Esophagus muscularis mucosa (tissue), 4 donors: ENCODE measurements around the gene NPAS3. TPM values are rescaled to one million over a fixed set of nuclear protein-coding genes. Genes with fewer than 3 reads are reported as not detected.
A peak's percentile ranks its signal among the peaks of the same experiment; 100 is the strongest.

Experiments used
- DNase-seq: peaks from one replicate; pipeline ENCODE4 v3.0.0-alpha.2; 2017; ENCODE audit errors: extremely low spot score
- H3K27ac ChIP-seq, 4 donors: fragments of 200-600 bp; sonication (generic); replicated peaks in 1 of 4; 1 replicate in 3 of 4; 2 replicates in 1 of 4; pipeline ENCODE4 v1.5.1; 2016 to 2019; ENCODE audit warnings: mild to moderate bottlenecking in 1 of 4
- H3K27me3 ChIP-seq, 4 donors: fragments of 200-600 bp; sonication (generic); one replicate each; pipeline versions ENCODE4 v1.5.1 to v1.6.0; 2016 to 2019
- H3K36me3 ChIP-seq, 4 donors: fragments of 200-600 bp; sonication (generic); one replicate each; pipeline ENCODE4 v1.5.1; 2016 to 2019
- H3K4me1 ChIP-seq, 4 donors: fragments of 200-600 bp; sonication (generic); one replicate each; pipeline ENCODE4 v1.5.1; 2016 to 2019
- H3K4me3 ChIP-seq, 4 donors: fragments of 200-600 bp; sonication (generic); 1 replicate in 2 of 4; 2 replicates in 2 of 4; pipeline ENCODE4 v1.5.1; 2016 to 2019; ENCODE audit warnings: mild to moderate bottlenecking in 4 of 4, moderate library complexity in 1 of 4
- H3K9me3 ChIP-seq, 4 donors: fragments of 200-600 bp; sonication (generic); 1 replicate in 3 of 4; 2 replicates in 1 of 4; pipeline ENCODE4 v1.5.1; 2016 to 2019
- CTCF ChIP-seq, 3 experiments: fragments of 200-600 bp in 2 of 3; fragments of 450-650 bp in 1 of 3; sonication (generic) in 2 of 3; IDR thresholded peaks; one replicate each; pipeline ENCODE4 v1.5.1; 2017 to 2019; ENCODE audit warnings: antibody characterized with exemption in 3 of 3, mild to moderate bottlenecking in 2 of 3, moderate library complexity in 1 of 3
- EP300 ChIP-seq: sonication (generic); formaldehyde crosslinking; IDR thresholded peaks from one replicate; pipeline ENCODE4 v1.6.1; 2017; ENCODE audit warnings: antibody characterized with exemption
- POLR2A ChIP-seq: fragments of 450-650 bp; IDR thresholded peaks from one replicate; pipeline ENCODE4 v1.6.1; 2017; ENCODE audit warnings: antibody characterized with exemption, moderate library complexity, mild to moderate bottlenecking, low read depth
- POLR2AphosphoS5 ChIP-seq, 2 donors: sonication (generic); formaldehyde crosslinking; IDR thresholded peaks; one replicate each; pipeline ENCODE4 v1.6.1; 2017; ENCODE audit warnings: antibody characterized with exemption in 2 of 2
- WGBS: methylation state at CpG from one replicate; pipeline ENCODE4 v1.1.5; 2018; 5-methylcytosine and 5-hydroxymethylcytosine counted together
- intact Hi-C: fragments of 100-400 bp; cut with DNase I; formaldehyde crosslinking; loops from one replicate; pipeline ENCODE4 v1.15.1; 2023
- total RNA-seq, 4 donors: library from RNA; depleted of rRNA; stranded (reverse); fragments of >200 nt; gene quantifications; one replicate each; pipeline versions ENCODE4 v1.1.0 to v1.2.1, GENCODE V29; 2016

NPAS3 gene
- total RNA-seq, 4 donors from 2014 or later = 3.3 to 7.3 (median 5.8) TPM

DNA sequence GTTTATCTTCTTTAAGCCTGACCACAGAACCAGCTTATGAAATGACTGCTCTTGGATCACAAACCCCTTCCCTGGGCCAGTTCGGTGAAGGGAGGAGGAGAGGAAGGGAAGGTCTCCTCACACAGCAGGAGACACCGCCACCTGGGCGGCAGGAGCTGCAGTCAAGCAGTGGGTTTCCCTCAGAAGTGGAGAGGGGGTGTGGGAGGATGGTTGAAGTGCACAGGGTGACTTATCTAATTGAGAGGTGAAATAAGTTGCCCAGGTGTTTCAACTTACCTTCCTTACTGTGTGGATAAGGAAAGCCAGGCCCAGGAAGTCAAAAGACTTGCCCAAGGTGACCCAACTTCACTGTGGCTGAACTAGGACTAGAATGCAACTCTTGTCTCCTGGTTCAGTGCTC lies 905.4 kb downstream of the NPAS3 start:
- Histone ChIP-seq H3K4me3 (no peak overlapping the region), H3K36me3 (no peaks in the 10 kb centered on the region), H3K27ac (no peak overlapping the region), H3K27me3 (no peaks in the 10 kb centered on the region), H3K4me1 (peaks cover 3 to 11% (median 9%) of the 10 kb centered on the region in 4 donors), H3K9me3 (no peaks in the 10 kb centered on the region)
- peak; percentile 88 for DNase-seq
- no peak for TF ChIP-seq POLR2A
- TF ChIP-seq POLR2AphosphoS5 (IDR thresholded peaks at IDR 0.05) = no peak
- no peak for TF ChIP-seq EP300
- TF ChIP-seq CTCF (IDR thresholded peaks at IDR 0.05) = no peak
- 85% methylated on average over 3 of the region's 3 CpGs for WGBS
- intact Hi-C loops = no loop called here

GRCh38 chr14:33846100-33846824 lies 907.6 kb downstream of the NPAS3 start:
- intact Hi-C loops = loop anchor here (5.0 kb wide), 1 partner anchor 381 kb away; no protein-coding TSS in a partner anchor
- peak; percentile 80 for DNase-seq
- no peaks in the 10 kb centered on the region for H3K9me3 ChIP-seq

DNA sequence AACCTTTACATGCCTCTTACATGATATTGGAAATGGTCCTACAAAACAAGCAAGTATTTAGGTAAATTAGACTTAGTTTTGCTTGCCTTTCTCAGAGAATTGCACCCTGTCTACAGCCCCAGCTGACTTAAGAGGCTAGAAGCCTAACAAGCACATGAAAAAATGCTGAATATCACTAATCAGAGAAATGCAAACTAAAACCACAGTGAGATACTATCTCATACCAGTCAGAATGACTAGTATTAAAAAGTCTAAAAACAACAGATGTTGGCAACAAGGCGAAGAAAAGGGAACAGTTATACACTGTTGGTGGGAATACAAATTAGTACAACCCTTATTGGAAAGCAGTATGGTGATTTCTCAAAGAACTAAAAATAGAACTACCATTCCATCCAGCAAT lies 908.4 kb downstream of the NPAS3 start:
- DNase-seq = no peak
- Histone ChIP-seq H3K36me3 (no peaks in the 10 kb centered on the region), H3K27ac (no peak overlapping the region), H3K27me3 (no peaks in the 10 kb centered on the region), H3K9me3 (no peaks in the 10 kb centered on the region), H3K4me1 (peaks cover 0 to 8% (median 2%) of the 10 kb centered on the region in 4 donors), H3K4me3 (no peak overlapping the region)
- intact Hi-C loops = loop anchor here (5.0 kb wide), 1 partner anchor 380 kb away; no protein-coding TSS in a partner anchor
- 100% methylated on average over 1 of the region's 1 CpG for WGBS
- TF ChIP-seq POLR2A = no peak
- TF ChIP-seq EP300 = no peak

More at GRCh38 chr14:33846100-33846824, 907.6 kb downstream of the NPAS3 start:
- Histone ChIP-seq H3K27ac (no peak overlapping the region), H3K36me3 (no peaks in the 10 kb centered on the region), H3K27me3 (no peaks in the 10 kb centered on the region), H3K4me3 (no peak overlapping the region), H3K4me1 (peaks cover 0 to 8% (median 2%) of the 10 kb centered on the region in 4 donors)
- 94% methylated on average over 8 of the region's 8 CpGs for WGBS
- TF ChIP-seq POLR2AphosphoS5 (IDR thresholded peaks at IDR 0.05) (no peak), CTCF (IDR thresholded peaks at IDR 0.05) (no peak), POLR2A (no peak), EP300 (no peak)

DNA sequence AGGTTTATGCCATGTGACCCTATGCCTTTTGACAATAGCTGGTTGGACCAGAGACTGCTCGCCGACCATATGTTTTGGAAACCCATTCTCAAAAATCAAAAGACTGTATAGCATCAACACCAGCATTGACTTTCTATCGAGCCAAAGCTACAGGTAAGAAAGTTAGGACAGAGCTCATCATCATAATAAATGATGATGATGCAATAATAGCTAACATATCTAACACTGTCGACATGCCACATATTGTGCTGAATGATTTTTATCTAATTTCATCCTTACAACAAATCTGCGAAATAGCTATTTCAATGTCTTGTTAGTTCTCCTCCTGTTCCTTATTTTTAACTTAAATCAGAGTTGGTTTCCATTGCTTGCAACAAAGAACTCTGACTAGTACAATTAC lies 909.3 kb downstream of the NPAS3 start:
- no peaks in the 10 kb centered on the region for H3K27me3 ChIP-seq
- no peaks in the 10 kb centered on the region for H3K9me3 ChIP-seq
- TF ChIP-seq POLR2A (no peak), EP300 (no peak), POLR2AphosphoS5 (IDR thresholded peaks at IDR 0.05) (no peak), CTCF (IDR thresholded peaks at IDR 0.05) (no peak)
- H3K4me3 ChIP-seq = no peak overlapping the region
- peaks cover 0 to 8% (median 0%) of the 10 kb centered on the region in 4 donors for H3K4me1 ChIP-seq
- no peaks in the 10 kb centered on the region for H3K36me3 ChIP-seq
- 91% methylated on average over 5 of the region's 5 CpGs for WGBS
- intact Hi-C loops = loop anchor here (5.0 kb wide), 1 partner anchor 379 kb away; no protein-coding TSS in a partner anchor
- H3K27ac ChIP-seq = no peak overlapping the region
- DNase-seq = no peak

- no peaks in the 10 kb centered on the region for H3K27me3 ChIP-seq
- no peak overlapping the region for H3K27ac ChIP-seq
- no peaks in the 10 kb centered on the region for H3K9me3 ChIP-seq
- intact Hi-C loops = loop anchor here (5.0 kb wide), 1 partner anchor 378 kb away; no protein-coding TSS in a partner anchor
- H3K4me3 ChIP-seq = no peak overlapping the region
- 76% methylated on average over 8 of the region's 8 CpGs for WGBS
- TF ChIP-seq CTCF (IDR thresholded peaks at IDR 0.05) (peak; percentile 59 to 79 (median 62)), POLR2AphosphoS5 (IDR thresholded peaks at IDR 0.05) (no peak)
- no peaks in the 10 kb centered on the region for H3K36me3 ChIP-seq
- peak; percentile 89 for DNase-seq
- H3K4me1 ChIP-seq = peaks cover 0 to 8% (median 0%) of the 10 kb centered on the region in 4 donors
Measured at GRCh38 chr14:33848706-33849454, 910.2 kb downstream of the NPAS3 start.
